TTC549 (cell line): Measurements from ENCODE around the gene CPSF7.

Experiments used
- FAIRE-seq: peaks from 2 replicates; lab custom pipeline; 2012; peaks lifted over from hg19 to GRCh38; lab: Jason Lieb, UNC

CPSF7 gene

GRCh38 chr11:61353131-61354067 lies 76.4 kb downstream of the CPSF7 start:
- FAIRE-seq, result no peak
